Panc1 (cell line): ENCODE measurements around the gene GRAMD1B.

Source experiments
- SIN3A ChIP-seq: IDR thresholded peaks from 2 replicates; pipeline ENCODE4 v1.6.1; 2012; ENCODE audit warnings: low read depth, mild to moderate bottlenecking, low read length, moderate library complexity, borderline replicate concordance; ENCODE audit not compliant: insufficient read depth
- TF ChIP-seq, protein P1 (sequence below): fragments of 450-650 bp; IDR thresholded peaks from 2 replicates; pipeline ENCODE4 v1.5.1; 2017; ENCODE audit warnings: mild to moderate bottlenecking

DNA sequence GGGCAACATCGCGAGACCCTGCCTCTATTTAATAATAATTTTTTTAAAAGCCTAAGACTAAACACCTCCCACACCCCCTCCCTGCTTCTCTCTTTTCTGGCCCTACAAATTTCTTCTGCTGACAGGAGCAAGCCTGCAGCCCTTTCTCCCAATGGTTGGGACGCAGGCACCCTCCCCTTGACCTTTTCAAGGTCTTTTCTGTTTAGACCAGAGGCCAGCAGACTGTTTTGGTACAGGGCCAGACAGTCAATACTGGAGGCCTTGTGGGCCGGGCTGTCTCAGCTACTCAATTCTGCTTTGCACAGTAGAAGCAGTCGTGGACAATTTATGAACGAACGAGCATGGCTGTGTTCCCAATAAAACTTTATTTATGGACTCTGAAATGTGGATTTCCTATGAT lies 132.1 kb downstream of the GRAMD1B start:
- TF ChIP-seq SIN3A: no peak
- TF ChIP-seq, protein P1, sequence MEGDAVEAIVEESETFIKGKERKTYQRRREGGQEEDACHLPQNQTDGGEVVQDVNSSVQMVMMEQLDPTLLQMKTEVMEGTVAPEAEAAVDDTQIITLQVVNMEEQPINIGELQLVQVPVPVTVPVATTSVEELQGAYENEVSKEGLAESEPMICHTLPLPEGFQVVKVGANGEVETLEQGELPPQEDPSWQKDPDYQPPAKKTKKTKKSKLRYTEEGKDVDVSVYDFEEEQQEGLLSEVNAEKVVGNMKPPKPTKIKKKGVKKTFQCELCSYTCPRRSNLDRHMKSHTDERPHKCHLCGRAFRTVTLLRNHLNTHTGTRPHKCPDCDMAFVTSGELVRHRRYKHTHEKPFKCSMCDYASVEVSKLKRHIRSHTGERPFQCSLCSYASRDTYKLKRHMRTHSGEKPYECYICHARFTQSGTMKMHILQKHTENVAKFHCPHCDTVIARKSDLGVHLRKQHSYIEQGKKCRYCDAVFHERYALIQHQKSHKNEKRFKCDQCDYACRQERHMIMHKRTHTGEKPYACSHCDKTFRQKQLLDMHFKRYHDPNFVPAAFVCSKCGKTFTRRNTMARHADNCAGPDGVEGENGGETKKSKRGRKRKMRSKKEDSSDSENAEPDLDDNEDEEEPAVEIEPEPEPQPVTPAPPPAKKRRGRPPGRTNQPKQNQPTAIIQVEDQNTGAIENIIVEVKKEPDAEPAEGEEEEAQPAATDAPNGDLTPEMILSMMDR: no peak
